ENCODE results near the gene SYNGR1. TPM values are rescaled to one million over a fixed set of nuclear protein-coding genes. Genes with fewer than 3 reads are reported as not detected.
A peak's percentile ranks its signal among the peaks of the same experiment; 100 is the strongest.

The SYNGR1 gene
- total and polyA plus RNA-seq, 12 donors = 29.8 to 85.8 (median 41.6) TPM

DNA sequence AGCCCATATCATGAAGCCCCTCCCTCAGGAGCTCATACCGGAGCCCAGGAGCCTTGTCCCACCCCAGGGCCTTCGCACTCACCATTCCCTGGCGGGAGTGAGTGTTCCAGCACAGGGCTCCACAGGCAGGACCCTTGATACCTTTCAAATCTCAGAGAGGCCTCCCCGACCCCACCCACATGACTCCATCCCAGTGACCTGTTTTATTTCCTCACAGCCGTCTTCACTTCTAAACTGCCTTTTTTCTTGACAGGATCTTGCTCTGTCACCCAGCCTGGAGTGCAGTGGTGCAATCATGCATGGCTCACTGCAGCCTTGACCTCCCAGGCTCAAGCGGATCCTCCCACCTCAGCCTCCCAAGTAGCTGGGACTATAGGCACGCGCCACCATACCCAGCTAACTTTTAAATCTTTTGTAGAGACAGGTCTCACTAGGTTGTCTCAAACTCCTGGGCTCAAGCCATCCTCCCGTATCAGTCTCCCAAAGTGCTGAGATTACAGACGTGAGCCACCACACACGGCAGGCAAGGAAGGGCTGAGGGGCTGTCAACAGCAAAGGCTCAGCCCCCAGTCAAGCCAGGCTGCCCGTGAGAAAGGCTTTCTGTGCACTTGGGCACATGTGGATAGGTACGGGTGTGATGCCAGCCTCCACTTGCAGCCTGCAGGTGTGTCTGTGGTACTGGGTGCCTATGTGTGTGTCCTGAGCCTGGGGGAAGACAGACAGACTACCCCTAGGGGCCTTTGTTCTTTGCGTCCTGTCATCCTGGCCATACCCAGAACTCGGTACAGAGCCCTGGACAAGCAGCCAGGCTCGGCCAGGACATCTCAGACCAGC, 39.7 kb upstream of the SYNGR1 start:
- TF ChIP-seq, protein P1, sequence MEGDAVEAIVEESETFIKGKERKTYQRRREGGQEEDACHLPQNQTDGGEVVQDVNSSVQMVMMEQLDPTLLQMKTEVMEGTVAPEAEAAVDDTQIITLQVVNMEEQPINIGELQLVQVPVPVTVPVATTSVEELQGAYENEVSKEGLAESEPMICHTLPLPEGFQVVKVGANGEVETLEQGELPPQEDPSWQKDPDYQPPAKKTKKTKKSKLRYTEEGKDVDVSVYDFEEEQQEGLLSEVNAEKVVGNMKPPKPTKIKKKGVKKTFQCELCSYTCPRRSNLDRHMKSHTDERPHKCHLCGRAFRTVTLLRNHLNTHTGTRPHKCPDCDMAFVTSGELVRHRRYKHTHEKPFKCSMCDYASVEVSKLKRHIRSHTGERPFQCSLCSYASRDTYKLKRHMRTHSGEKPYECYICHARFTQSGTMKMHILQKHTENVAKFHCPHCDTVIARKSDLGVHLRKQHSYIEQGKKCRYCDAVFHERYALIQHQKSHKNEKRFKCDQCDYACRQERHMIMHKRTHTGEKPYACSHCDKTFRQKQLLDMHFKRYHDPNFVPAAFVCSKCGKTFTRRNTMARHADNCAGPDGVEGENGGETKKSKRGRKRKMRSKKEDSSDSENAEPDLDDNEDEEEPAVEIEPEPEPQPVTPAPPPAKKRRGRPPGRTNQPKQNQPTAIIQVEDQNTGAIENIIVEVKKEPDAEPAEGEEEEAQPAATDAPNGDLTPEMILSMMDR (IDR thresholded peaks at IDR 0.05) = no peak
- peaks cover 13 to 71% (median 51%) of the 10 kb centered on the region in 9 donors for H3K4me1 ChIP-seq
- DNase-seq (no peak), ATAC-seq (peak in 2 of 8 donors; percentile 1 to 5)
- intact Hi-C loops (cut with DNase I) = loop anchor here (2.0 to 10.0 kb wide), 8 partner anchors 63 to 525 kb away; partner anchors contain the start of genes PDGFB (in 4 of the 10) and ATF4 (in 3 of the 10)
- peaks cover 18 to 40% (median 34%) of the 10 kb centered on the region in 9 donors for H3K36me3 ChIP-seq
- H3K9me3 ChIP-seq = no peaks in the 10 kb centered on the region
- H3K27ac ChIP-seq = peak overlapping the region in 2 of 10 donors; percentile 25 to 72
- H3K4me3 ChIP-seq = no peak overlapping the region
- 68 to 74% methylated on average over 16 of the region's 16 CpGs for WGBS, 2 donors
- H3K27me3 ChIP-seq = no peaks in the 10 kb centered on the region

DNA sequence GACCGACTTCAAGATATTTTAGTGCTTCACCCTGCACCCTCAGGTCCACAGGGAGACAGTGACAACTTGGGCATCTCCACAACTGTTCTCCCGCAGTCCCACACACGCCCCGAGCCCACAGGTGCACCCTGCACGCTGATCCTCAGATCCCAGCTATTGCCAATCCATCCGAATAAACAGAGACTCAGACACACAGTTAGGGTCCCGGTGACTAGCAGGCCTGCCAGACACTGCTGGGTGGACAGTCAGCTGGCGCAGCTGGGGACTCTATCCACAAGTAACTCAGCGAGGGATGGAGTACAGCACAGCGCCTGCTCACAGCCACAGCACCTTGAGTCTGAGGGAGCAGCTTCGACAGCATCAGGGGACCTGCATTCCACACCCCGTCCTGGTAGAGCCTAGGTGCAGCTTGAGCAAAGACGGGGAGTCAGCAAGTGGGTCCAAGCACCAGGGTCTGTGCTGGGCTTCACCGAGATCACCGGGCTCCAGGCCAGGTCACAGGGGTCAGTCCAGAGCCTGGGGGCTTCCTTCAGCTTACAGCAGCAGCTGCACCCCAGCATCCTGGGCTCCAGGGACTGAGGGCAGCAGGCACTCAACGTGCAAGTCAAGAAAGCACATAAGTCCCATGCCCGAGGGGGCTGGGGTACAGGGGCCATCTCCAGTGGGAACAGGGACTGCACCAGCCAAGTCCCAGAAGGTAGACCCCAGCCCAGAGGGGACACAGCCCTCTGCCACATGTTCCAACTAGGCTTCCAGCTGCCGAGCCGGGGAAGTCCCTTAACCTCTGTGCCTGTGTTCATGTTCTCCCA, 38.0 kb upstream of the SYNGR1 start:
- Histone ChIP-seq H3K4me3 (no peak overlapping the region), H3K4me1 (peaks cover 27 to 82% (median 64%) of the 10 kb centered on the region in 9 donors), H3K9me3 (no peaks in the 10 kb centered on the region), H3K27me3 (no peaks in the 10 kb centered on the region), H3K27ac (no peak overlapping the region), H3K36me3 (peaks cover 20 to 57% (median 48%) of the 10 kb centered on the region in 9 donors)
- no peak for DNase-seq
- whole genome bisulfite sequencing, 2 donors = 86% methylated on average over 19 of the region's 19 CpGs
- TF ChIP-seq, protein P1 (IDR thresholded peaks at IDR 0.05) = no peak
- ATAC-seq = peak in 1 of 8 donors; percentile 5
- intact Hi-C loops (cut with DNase I) = loop anchor here in 9 of 10 donors (1.0 to 10.0 kb wide), 7 partner anchors 69 to 527 kb away; partner anchors contain the start of genes ATF4 (in 3 of the 9) and PDGFB (in 1 of the 9)

DNA sequence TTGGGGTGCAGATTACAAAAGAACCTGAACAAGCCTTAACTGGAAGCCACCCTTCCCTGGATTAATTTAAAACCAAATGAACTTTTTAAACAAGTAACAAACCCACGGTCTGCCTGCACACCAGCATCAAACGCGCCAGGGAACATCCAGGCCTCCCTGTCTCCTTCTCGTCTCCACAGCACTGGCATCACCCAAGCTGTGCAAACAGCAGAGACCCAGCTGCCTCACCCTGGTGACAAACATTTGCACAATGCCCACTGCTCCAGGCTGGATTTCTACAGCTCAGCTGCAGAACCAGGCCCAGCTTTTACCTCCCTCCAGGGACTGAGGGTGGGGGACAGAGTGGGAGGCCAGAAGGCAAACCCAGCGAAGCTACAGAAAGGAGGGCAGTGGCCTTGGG, 37.4 kb upstream of the SYNGR1 start:
- DNase-seq = no peak

More for the DNA sequence above, 37.4 kb upstream of the SYNGR1 start:
- H3K36me3 ChIP-seq = peaks cover 20 to 63% (median 54%) of the 10 kb centered on the region in 9 donors
- H3K4me1 ChIP-seq = peaks cover 30 to 83% (median 70%) of the 10 kb centered on the region in 9 donors
- no peaks in the 10 kb centered on the region for H3K9me3 ChIP-seq
- H3K4me3 ChIP-seq = no peak overlapping the region
- no peak for ATAC-seq
- no peak overlapping the region for H3K27ac ChIP-seq
- 83 to 86% methylated on average over 5 of the region's 5 CpGs for WGBS, 2 donors
- intact Hi-C loops (cut with DNase I) = loop anchor here in 6 of 10 donors (5.0 to 10.0 kb wide), 5 partner anchors 70 to 528 kb away; partner anchors contain the start of genes ATF4 (in 3 of the 6) and PDGFB (in 1 of the 6)
- TF ChIP-seq, protein P1 (IDR thresholded peaks at IDR 0.05) = no peak
- H3K27me3 ChIP-seq = no peaks in the 10 kb centered on the region

All from heart right ventricle (tissue), 16 donors.